Activated naive CD4-positive, alpha-beta T cell treated with anti-CD3 and anti-CD28 coated beads, Interleukin-2, amount 50 U/mL, for 16 hours (primary cell): ENCODE data around the gene PTPRK.

Experiments used
- DNase-seq: peaks from one replicate; pipeline ENCODE4 v3.0.0-alpha.2; 2020

Gene PTPRK

DNA sequence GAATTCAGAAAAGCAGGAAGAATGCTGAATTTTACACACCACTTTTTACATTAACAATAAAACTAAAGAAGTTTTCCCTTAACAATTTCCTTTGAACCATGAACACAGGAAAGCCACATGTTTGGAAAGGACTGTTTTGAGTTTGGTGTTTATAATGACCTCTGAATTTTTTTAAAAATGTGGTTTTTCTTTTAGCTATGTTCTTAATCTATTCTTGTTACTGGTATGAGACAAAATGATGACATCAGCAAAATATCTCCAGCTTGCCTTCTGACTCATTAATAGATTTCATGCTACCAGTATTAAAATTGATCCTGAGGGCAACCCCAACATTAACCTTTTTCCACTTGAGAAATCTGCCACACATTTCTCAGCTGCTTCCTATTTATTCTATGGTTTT lies 402.0 kb downstream of the PTPRK start:
- DNase-seq = no peak

DNA sequence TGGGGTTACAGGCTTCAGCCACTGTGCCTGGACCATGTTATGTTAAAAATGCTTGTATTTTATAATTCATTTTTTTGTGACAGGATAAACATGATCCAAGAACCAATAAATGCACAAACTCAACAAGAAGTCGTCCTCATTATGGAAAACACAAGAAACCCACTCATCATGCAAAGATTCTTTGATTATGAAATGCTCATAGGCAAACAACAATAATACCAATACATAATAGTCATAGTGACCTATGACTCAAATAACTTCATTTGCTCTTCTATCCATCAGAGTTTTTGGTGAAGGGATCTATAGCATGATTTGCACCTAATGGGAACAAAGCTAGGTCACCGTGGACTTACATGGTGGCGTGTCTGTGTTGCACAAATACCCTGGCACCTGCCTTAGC lies 402.5 kb downstream of the PTPRK start:
- DNase-seq = no peak

DNA sequence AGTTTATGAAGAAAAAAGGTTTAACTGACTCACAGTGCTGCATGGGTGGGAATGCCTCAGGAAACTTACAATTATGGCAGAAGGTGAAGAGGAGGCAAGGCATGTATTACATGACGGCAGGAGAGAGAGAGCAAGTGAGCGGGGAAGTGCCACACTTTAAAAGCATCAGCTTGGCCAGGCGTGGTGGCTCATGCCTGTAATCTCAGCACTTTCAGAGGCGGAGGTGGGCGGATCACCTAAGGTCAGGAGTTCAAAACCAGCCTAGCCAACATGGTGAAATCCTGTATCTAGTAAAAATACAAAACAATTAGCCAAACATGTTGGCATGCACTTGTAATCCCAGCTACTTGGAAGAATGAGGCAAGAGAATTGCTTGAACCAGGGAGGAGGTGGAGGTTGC lies 406.2 kb downstream of the PTPRK start:
- DNase-seq = no peak

GRCh38 chr6:128112494-128112893 lies 407.9 kb downstream of the PTPRK start:
- DNase-seq = no peak

DNA sequence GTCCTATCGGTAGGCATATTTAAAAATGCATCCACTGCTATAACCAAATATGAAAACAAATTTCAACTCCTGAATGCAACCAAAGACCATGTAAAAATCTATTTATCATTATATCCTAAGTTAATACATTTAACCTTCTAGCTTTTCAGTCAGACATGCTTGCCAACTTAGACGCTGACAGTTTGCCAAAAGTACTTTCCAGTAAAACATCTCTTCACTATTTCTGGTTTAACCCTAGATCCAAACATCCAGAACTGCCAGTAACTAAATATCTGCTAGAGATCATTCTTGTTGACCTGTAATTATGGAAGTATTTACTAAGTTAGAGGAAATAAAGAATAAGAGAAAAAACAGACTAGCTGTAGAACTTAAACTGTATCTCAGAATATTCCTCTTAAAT lies 409.3 kb downstream of the PTPRK start:
- no peak for DNase-seq

GRCh38 chr6:128107682-128108081 lies 412.7 kb downstream of the PTPRK start:
- DNase-seq = no peak

DNA sequence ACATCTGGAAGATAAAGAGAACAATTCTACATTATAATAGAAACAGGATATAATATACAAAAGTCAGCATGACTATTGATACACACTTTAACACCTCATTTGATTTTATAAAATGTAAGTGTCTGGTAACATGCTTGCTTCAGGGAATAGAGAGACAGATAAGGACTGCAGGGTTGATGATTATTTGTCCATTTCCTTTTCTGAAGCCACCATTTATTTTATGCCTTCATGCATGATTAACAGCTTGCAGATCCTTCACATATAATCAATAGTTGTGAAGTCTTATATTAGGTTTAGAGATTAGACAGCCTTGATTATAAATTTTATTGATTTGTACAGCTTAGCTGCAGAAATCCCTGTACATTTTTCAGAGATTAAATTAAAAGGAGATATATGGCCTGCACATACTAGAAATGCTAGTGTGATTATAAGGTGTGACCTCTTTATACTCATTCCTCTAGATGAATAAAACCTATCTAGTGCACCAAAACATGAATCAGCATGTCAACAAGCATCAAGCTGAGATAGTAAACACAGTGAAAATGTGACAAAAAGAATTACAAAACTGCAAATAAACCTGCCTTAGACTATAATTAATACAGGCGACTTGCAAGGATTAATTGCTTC lies 420.7 kb downstream of the PTPRK start:
- no peak for DNase-seq

DNA sequence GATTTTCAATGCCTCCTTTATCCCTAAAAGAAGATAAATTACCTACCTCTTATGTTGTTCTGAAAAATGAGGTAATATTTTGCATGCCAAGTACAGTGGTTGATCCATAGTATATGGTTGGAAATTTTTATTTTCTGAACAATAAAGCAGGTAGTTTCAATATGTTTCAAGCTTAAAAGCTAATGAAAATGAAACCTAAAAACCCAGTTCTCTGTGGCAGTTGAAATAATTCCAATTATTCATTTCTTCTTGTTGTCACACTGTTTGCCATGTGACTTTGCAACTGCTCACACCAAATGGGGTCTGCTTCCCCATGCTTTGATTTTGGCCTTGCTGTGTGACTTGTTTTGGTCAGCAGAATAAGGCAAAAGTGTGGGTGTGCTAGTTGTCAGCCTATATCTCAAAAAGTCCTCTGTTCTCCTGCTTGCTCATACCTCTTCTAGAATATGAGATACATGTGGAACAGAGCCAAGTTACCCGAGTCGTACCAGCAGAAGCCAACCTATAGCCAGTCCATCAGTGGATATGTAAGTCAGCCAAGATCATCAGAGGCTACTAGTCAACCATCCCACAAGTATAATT lies 422.3 kb downstream of the PTPRK start:
- DNase-seq = no peak

- no peak for DNase-seq
Measured at GRCh38 chr6:128097009-128097408, 423.4 kb downstream of the PTPRK start.

DNA sequence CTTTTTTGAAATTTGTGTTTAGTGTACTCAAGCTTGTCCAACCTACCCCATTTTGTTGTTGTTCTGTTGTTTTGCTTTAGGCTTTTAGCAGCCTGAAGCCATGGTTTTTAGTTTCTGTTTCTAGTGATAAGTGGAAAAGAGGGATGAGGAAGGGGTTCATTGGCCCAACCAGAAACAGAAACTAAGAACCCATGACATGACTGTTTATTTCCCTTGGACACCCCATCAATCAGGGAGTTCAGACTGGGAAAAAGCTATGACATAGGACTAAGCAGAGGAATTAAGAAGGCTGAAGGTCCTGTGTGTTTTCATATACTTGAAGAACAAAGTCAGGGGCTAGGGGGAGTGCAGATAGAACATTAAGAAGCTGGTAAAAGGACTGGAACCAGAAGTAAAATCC lies 425.0 kb downstream of the PTPRK start:
- no peak for DNase-seq

GRCh38 chr6:128079021-128079420 lies 441.4 kb downstream of the PTPRK start:
- DNase-seq = no peak

DNA sequence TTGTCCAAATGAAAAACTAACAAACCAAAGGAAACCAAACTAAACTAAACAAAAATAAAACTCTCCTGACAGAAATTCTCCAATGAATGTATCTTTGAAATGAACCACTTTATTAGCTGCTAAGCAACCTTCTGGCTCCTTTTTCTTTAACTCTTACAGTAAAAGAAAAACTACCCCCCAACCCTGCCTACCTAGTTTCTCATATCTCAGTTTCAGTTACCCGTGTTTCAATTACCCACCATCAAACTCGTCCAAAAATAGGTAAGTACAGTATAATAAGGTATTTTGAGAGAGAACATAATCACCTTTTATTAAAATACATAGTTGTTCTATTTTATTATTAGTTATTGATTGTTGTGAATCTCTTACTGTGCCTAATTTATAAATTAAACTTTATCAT lies 442.1 kb downstream of the PTPRK start:
- no peak for DNase-seq

GRCh38 chr6:128076843-128077242 lies 443.6 kb downstream of the PTPRK start:
- DNase-seq = no peak

- DNase-seq = no peak
Measured at GRCh38 chr6:128074567-128074966, 445.8 kb downstream of the PTPRK start.

DNA sequence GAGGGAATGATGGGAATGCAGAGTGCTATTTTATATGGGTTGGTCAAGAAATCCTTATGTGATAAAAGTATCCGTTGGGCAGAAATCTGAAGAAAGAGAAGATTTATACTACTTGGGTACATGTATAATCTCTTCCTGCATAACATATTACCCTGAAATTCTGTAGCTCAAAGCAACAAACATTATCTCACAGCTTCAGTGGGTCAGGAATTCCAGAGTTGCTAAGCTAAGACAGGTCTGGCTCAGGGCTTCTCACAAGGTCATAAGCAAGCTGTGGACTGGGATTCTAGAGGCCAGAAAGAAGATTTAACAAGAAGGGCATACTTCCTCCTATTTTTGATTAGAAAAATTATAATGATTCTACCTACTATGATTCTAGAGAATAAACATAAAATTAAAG lies 447.0 kb downstream of the PTPRK start:
- no peak for DNase-seq

GRCh38 chr6:128071212-128071611 lies 449.2 kb downstream of the PTPRK start:
- DNase-seq = no peak

GRCh38 chr6:128070406-128070805 lies 450.0 kb downstream of the PTPRK start:
- DNase-seq = no peak

DNA sequence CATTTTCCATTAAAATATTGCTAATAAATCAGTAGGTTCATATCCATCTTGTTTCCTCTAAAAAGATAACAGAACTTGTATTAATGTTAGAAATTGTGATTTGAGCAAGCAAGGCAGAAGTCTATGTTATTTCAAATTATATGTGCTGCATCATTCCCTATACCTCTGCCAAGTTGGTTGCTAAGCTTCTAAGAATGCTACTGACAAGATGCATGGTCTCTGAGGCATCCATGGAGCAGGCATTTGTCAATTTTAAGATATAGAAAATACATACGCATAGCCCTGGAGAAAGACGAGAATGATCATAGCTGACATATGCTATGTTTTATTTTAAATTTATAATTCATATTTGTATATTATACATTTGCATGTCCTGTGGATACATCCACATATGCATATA lies 451.2 kb downstream of the PTPRK start:
- DNase-seq = no peak

DNA sequence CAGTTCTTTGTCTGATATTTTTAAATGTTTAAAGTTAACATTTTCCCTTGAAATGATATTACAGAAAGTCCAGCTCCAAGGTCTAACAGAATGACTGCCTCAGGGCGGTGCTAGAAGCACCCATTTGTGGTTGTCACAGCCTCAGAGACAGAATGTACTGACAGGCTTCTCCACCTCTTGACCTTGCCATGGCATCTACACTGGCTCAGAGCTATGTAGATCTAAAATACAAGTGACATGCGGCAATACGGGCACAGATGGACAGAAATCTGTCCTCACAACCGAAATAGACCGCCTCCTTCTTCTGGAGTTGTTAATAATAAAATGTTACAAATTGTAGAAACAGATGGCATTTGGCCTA lies 452.3 kb downstream of the PTPRK start:
- no peak for DNase-seq

DNA sequence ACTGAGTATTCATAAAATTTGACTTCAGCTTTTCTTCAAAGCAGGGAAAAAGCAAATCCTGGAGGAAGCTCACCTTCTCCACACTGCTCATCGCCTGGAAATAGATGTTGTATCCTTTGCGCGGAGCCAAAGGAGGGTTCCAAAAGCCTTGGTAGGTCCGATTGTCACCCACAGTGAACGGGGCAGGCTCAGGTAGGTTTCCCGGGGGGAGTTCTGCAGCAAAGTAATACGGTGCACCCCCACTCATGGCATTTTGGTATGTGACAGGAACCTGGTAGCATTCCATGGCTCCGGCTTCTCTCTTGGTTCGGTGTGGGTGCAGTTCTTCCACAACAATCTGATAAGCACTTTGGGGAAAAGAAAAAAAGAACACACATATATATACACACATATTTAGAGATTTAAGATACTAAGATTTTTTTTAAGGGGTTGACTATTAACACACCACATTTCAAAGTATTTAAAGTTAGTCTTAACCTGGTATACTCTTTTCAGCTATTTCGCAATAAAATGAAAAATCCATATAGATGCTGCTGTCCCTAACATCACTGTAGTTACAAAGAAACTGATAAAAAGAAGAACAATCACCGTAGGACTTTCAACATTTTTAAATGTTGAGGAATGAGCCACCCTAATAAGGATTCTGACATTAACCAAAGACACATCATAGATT lies 452.8 kb downstream of the PTPRK start:
- no peak for DNase-seq

DNA sequence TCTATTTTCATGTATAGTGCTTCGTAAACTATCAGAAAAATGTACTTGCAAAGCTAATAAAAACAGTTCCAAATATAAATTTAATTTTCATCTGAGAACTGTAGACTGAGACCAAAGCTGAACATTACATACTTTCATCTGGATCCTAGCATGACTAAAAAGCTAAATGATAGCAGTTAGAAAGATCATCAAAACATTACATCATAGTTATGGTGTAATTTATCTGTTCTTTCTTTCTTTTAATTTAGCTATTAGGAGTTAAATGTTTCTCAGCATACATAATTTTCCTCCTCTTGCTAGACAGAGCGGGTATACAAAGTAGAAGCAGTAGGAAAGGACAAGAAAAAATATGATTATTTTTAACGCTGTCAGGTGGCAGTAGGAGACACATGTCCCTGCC lies 455.3 kb downstream of the PTPRK start:
- DNase-seq = no peak

DNA sequence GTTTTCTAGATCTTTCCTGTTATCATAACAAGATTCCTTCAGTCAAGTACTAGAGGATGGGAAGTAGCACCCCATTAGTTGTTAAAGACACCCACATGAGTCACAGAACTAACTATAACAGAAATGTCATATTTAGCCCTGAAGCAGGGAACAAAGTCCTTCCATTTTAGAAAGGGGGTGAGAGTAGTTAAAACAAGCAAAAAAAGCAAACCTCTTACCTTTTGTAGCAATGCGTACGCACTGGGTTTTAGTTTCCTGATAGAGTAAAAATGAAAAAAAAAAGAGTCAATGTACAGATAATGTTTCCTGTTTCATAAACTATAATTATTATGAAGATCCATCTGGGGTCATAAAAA lies 455.9 kb downstream of the PTPRK start:
- no peak for DNase-seq

DNA sequence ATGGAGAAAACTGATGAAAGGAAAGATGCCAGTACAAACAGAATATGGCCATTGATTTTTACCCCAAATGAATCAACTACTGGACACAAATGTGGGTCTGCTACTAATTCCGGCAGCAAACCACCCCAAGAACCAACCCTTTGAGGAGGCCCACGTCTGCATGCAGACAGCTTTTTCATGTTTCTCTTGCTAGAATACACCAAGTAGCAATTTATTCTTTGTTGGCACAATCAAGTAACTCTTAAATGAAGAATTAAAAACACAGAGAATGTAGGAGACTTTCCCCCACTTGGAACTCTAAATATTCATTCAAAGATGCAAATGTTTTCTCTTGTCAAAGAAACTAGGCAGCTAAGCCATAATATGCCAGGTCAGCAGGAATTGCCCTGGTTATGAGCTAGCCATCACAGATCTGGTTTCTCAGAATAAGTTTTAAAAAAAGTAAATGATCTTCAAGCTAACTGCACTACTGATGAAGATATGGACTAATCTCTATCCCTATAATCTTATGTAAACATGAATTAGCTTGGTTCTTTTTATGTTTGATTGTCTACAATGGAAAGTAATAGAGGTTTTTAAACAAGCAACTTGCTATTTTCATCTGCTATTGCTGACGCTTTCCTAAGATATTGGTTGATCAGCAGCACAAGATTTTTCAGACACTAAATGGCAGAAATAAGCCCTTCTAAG lies 456.4 kb downstream of the PTPRK start:
- no peak for DNase-seq

DNA sequence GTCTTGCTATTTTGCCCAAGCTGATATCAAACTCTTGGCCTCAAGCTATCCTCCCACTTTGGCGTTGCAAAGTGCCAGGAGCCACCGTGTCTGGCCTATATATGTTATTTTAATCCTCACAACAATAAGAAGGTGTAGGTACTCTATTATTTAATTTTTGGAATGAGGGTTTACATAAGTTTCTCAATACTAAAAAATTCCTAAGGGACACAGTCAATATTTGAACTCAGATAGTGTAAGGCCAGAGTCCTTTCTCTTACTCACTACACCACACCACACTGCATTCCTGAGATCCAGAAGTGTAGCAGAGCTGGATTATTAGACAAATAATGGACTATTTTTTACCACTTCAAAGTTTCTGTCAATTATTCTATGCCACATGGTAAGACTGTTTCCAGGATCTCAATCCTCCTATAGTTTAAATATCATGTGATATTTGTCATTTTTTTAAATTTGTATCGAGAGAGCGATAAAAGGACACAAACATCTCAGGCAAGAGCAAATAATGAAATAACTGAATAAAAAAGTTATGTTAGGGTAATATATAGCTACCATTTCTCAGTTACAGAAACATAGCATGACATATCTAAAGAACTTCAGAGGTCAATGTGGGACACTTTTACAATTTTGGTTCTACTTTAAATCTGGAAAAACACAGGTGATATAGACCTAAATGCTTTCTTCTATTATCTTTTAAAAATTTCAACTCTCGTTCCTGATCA lies 457.4 kb downstream of the PTPRK start:
- no peak for DNase-seq
